GM12872 (cell line): ENCODE data around the gene SLC39A9.

Source experiments
- TF ChIP-seq, protein P1 (sequence below): IDR thresholded peaks from 3 replicates; pipeline ENCODE4 v1.5.1; 2011; ENCODE audit warnings: low read depth, mild to moderate bottlenecking, low read length, moderate library complexity; ENCODE audit not compliant: insufficient read depth

The SLC39A9 gene

DNA sequence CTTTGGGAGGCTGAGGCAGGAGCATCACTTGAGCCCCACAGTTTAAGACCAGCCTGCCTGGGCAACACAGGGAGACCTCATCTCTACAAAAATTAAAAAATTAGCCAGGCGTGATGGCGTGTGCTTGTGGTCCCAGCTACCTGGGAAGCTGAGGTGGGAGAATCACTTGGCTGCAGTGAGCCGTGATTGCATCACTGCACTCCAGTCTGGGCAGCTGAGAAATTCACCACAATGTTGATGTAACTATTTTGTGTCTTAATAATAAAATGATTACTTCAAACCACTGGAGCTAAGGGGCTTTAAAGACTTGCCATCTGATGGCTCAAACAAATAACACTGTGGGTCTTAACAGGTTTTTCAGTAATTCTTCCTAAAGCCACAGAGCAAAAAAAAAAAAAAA lies 11.2 kb upstream of the SLC39A9 start:
- TF ChIP-seq, protein P1, sequence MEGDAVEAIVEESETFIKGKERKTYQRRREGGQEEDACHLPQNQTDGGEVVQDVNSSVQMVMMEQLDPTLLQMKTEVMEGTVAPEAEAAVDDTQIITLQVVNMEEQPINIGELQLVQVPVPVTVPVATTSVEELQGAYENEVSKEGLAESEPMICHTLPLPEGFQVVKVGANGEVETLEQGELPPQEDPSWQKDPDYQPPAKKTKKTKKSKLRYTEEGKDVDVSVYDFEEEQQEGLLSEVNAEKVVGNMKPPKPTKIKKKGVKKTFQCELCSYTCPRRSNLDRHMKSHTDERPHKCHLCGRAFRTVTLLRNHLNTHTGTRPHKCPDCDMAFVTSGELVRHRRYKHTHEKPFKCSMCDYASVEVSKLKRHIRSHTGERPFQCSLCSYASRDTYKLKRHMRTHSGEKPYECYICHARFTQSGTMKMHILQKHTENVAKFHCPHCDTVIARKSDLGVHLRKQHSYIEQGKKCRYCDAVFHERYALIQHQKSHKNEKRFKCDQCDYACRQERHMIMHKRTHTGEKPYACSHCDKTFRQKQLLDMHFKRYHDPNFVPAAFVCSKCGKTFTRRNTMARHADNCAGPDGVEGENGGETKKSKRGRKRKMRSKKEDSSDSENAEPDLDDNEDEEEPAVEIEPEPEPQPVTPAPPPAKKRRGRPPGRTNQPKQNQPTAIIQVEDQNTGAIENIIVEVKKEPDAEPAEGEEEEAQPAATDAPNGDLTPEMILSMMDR = no peak

DNA sequence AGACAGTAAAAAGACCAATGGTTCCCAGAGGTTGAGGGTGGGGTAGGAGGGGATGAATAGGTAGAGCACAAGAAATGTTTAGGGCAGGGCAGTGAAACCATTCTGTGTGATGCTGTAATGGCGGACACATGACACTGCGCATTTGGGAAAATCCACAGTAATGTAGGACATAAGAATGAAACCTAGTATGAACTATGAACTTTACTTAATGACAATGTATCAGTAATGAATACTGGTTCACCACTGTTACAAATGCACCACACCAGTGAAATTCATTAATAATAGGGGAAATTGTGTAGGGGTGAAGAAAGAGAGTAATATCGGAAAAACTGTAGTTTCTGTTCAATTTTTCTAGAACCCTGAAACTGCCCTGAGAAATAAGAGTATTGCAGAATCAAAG lies 6.0 kb upstream of the SLC39A9 start:
- TF ChIP-seq, protein P1 = no peak

DNA sequence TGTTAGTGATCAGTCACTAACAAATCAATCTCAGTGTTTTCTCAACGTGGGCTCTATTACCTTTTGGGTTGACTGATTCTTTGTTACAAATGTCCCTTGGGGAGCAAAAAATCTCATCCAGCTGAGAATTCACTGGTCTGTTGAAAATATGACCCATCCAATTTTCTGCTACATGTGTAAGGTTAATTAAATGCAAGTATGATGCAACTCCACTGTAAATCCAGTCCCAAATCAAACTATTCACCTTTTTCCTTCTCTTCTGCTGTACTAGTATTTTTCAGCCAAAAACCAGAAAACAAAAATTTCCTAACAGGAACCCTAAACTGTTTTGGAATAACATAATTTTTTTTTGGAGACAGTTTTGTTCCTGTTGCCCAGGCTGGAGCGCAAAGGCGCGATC lies 2.6 kb upstream of the SLC39A9 start:
- TF ChIP-seq, protein P1 = no peak

DNA sequence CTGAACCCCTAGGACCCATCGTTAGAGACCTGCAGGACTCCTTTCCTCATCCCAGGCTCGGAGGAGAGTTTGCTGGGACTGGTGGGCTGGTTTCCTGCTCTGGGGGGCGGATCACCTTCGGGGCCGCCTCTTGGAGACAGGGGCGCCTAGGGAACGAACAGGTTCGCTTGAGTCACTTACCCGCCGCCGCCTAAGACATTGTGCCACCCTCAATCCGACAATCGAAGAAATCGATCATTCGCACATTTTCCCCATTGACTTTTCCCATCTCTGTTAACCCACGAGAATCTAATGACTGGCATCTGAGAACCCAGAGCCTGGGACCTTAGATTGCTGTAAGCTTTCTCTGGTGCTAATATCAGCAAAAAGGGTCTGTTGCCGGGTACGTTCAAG lies 322 bp downstream of the SLC39A9 start:
- TF ChIP-seq, protein P1 = no peak

DNA sequence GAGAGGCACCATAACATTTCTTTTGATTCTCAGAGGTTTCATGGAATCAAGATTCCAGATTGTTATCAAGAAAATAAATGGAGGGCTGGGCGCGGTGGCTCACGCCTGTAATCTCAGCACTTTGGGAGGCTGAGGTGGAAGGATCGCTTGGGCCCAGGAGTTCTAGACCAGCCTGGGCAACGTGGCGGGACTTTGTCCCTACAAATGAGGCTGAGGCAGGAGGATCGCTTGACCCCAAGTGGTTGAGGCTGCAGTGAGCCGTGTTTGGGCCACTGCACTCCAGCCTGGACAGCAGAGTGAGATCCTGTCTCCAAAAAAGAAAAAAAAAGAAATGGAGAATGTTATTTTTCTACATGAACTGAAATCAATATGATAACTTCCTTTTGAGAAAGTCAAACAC lies 1.3 kb downstream of the SLC39A9 start:
- TF ChIP-seq, protein P1 = no peak

DNA sequence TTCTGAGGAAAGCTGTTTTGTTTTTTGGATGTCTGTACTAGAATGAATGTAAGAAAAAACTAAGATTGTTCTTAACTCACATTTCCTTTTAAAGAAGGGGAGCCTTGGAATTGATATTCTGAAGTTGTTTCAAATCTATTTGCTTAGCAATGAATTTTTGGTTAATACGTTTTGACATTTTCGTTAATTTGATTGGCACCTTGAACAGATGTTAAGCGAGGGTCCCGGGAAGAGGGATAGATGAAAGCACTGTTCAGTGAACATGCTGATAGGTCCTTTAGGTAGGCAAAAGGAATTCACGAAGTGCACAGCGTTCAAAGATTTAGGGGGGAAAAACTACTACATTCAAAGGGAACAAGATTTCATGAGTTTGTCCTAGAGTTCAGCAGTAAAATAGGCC lies 1.7 kb downstream of the SLC39A9 start:
- TF ChIP-seq, protein P1 = no peak

DNA sequence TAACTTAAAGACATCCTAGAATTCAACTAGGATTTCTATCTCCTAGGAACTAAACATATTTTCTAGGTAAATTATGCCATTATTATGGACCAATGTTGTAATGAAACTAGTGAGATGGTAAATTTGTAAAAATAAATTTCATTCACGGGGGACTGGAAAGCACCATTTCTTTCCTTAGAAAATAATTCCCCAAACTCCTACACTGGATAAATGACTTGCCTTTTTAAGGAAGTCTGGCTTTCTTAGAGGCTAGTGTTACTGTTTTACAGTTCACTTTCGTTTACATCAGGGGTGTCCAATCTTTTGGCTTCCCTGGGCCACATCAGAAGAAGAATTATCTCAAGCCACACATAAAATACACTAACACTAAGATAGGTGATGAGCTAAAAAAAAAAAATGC lies 3.3 kb downstream of the SLC39A9 start:
- TF ChIP-seq, protein P1 = no peak

DNA sequence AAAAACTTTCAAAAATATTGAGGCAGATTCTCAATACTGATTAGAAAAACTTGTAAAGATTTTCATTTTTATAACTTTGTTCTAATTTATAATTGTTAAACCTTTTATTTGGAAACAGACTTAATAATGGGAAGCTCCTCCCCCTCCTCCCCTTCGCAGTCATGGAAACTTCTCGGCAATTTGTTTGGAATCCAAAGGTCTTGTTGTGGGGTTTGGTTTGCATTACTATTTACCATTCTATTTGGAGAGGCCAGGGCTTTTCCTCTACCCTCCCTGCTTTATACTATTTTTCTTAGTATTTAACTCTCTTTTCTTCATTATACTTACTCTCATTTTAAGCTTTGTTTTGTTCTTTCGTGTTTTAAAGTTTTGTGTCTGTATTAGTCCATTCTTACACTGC lies 6.0 kb downstream of the SLC39A9 start:
- TF ChIP-seq, protein P1 = no peak
